ENCODE results near the gene DSP.

Gene DSP

GRCh38 chr6:7561153-7561964 is 19.9 kb downstream of the DSP start:
- no peak for DNase-seq

GRCh38 chr6:7562769-7563168 is 21.3 kb downstream of the DSP start:
- no peak for DNase-seq

- no peak for DNase-seq
These were observed 24.6 kb downstream of the DSP start for GRCh38 chr6:7566107-7566506.

- DNase-seq: no peak
These were observed 25.2 kb downstream of the DSP start for GRCh38 chr6:7566617-7567173.

- no peak for DNase-seq
These were observed 26.6 kb downstream of the DSP start for GRCh38 chr6:7568021-7568420.

GRCh38 chr6:7569082-7569481 is 27.6 kb downstream of the DSP start:
- no peak for DNase-seq

GRCh38 chr6:7572213-7572943 is 30.9 kb downstream of the DSP start:
- DNase-seq: no peak

- DNase-seq: no peak
These were observed 33.0 kb downstream of the DSP start for GRCh38 chr6:7574500-7574899.

GRCh38 chr6:7578516-7578915 is 37.0 kb downstream of the DSP start:
- no peak for DNase-seq

GRCh38 chr6:7578931-7579330 is 37.5 kb downstream of the DSP start:
- no peak for DNase-seq

- no peak for DNase-seq
These were observed 38.4 kb downstream of the DSP start for GRCh38 chr6:7579851-7580250.

GRCh38 chr6:7580537-7580926 is 39.1 kb downstream of the DSP start:
- no peak for DNase-seq

- DNase-seq: no peak
These were observed 39.6 kb downstream of the DSP start for GRCh38 chr6:7580927-7581618.

- DNase-seq: no peak
These were observed 43.9 kb downstream of the DSP start for GRCh38 chr6:7585287-7585930.

GRCh38 chr6:7587631-7588100 is 46.2 kb downstream of the DSP start:
- no peak for DNase-seq

GRCh38 chr6:7588506-7588905 is 47.0 kb downstream of the DSP start:
- no peak for DNase-seq

GRCh38 chr6:7589221-7589620 is 47.8 kb downstream of the DSP start:
- DNase-seq: no peak

- peak; percentile 90 for DNase-seq
These were observed 48.8 kb downstream of the DSP start, which contains the start of gene SNRNP48 for GRCh38 chr6:7589949-7590917. Gene SNRNP48, plus strand, starts transcription at chr6:7590198. Its CDS starts 60 bp downstream, at chr6:7590258.

GRCh38 chr6:7590918-7591302 is 49.4 kb downstream of the DSP start:
- DNase-seq: no peak

- no peak for DNase-seq
These were observed 50.3 kb downstream of the DSP start for GRCh38 chr6:7591770-7592169.

- no peak for DNase-seq
These were observed 51.8 kb downstream of the DSP start for GRCh38 chr6:7593229-7593628.
